HS-5 (cell line): Measurements from ENCODE around the gene PRMT3.
"Not testable (repeated sequence)": the region's sequence is repeated elsewhere in the genome, so short reads cannot be mapped to it uniquely, and the experiment has no call there.

Experiments used
- DNase-seq: peaks from one replicate; pipeline ENCODE4 v3.0.0-alpha.2; 2012; ENCODE audit warnings: low read depth

Gene PRMT3

DNA sequence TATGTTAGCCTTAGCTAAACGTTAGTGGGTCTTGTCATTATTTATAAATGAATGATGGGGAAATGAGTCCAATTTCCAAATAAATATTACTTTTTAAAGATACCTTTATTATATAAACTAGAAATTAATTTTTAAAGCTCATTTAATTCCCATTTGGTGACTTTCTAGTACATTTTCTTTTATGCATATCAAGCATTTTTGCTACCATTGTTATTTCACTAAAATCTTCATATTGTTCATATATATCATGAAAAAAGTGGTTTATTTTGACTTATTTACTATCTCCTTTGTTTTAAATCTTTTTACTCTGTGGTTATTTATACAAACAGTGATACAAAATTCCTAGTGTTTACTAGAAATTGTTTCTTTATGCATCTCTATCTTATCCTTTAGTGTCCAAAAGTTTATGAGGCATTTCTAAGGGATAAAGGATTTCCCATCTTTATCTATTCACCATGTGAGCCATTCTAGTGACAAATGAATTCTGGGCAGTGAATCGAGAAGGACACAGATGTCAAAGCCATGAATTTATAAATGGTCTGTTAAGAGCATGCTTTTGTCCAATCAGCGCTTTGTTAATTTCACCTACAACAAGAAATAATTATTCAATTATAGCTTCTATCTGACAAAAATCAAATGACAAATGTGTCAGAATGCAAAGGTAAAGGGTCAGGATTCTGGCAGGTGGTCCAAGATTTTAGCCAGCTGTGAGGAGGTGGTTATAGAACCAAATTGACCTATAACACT lies 70.6 kb downstream of the PRMT3 start:
- DNase-seq, result no peak

GRCh38 chr11:20458905-20459632 lies 71.6 kb downstream of the PRMT3 start:
- DNase-seq, result no peak

- DNase-seq, result no peak
Measured at GRCh38 chr11:20459865-20460264, 72.3 kb downstream of the PRMT3 start.

GRCh38 chr11:20464518-20464917 lies 77.0 kb downstream of the PRMT3 start:
- DNase-seq, result no peak

GRCh38 chr11:20467487-20468185 lies 80.1 kb downstream of the PRMT3 start:
- no peak for DNase-seq

DNA sequence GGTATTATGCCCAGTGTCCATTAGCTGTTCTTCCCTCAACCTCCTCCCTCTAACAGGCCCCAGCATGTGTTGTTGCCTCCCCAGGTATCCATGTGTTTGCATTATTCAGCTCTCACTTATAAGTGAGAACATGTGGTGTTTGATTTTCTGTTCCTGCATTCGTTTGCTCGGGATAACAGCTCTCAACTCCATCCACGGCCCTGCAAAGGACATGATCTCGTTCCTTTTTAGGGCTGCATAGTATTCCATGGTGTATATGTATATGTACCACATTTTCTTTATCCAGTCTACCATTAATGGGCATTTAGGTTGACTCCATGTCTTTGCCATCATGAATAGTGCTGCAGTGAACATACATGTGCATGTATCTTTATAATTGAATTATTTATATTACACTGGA lies 82.8 kb downstream of the PRMT3 start:
- no peak for DNase-seq

DNA sequence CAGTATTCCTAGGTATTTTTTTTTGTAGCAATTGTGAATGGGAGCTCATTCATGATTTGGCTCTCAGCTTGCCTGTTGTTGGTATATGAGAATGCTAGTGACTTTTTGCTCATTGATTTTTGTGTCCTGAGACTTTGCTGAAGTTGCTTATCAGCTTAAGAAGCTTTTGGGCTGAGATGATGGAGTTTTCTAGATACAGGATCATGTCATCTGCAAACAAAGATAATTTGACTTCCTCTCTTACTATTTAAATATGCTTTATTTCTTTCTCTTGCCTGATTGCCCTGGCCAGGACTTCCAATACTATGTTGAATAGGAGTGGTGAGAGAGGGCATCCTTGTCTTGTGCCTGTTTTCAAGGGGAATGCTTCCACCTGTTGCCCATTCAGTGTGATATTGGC lies 84.4 kb downstream of the PRMT3 start:
- DNase-seq, result not testable (repeated sequence)

- DNase-seq, result no peak
Measured at GRCh38 chr11:20474176-20474881, 86.8 kb downstream of the PRMT3 start.

- DNase-seq, result no peak
Measured at GRCh38 chr11:20474882-20475517, 87.5 kb downstream of the PRMT3 start.

DNA sequence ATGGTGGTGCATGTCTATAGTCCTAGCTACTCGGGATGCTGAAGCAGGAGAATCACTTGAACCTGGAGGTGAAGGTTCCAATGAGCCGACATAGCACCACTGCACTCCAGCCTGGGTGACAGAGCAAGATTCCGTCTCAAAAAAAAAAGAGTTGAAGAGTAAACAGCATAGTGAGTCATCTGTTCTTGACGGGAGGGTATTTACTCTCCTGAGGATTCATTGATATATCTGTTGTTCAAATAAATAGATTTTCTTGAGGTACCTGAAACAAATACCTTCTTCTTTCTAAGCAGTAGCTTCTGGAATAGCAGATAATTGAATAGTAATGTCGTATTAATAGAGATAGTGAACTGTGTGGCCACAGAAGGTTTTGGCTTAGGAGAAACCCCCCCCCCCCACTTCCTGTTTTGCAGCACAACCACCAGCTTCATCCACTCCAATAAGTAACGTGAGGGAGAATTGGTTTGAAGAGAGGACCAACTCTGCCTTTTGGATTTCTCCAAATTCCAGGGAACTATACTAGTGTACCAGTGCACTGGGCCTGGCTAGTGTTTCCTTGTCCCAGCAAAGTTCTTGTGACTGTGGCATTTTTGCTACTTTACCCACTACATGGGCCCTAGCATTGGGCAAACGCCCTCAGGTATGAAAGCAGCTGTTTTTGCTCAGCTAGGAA lies 90.0 kb downstream of the PRMT3 start:
- no peak for DNase-seq

DNA sequence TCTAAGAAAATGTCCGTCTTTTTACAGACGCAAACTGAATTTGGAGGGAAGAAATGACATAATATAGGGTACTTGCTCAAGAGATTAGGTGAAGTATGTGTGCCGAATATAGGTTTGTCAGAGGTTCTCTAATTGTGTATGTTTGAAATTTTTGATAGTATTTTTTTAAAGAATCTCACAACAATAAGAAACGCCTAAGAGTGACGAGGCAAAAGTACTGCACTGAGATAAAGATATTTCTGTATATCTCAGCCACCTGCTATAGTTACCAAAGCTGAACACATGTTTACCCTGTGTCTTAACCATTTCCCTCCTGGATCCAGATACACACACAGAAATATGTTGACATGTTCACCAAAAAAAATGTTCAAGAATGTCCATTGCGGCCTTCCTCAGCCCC lies 92.0 kb downstream of the PRMT3 start:
- DNase-seq, result no peak

DNA sequence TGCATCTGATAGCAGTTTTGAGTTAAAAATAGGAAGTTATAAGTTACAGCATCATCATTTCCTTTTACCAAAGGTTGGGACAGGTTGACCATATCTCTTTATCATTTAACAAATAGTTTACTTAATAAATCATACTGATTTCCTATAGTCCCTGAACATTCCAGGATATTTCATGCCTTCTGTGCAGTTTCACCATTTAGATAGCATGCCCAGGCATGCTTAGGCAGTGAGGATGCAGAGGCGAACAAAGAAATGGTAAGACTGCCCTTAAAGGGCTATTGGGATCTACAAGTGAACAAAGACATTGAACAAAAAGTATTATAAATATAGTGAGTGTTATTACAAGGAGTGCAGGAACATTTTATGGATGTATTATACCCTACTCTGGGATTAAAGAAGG lies 96.4 kb downstream of the PRMT3 start:
- no peak for DNase-seq

- not testable (repeated sequence) for DNase-seq
Measured at GRCh38 chr11:20484416-20484815, 96.9 kb downstream of the PRMT3 start.

GRCh38 chr11:20488352-20488751 lies 100.8 kb downstream of the PRMT3 start:
- no peak for DNase-seq

GRCh38 chr11:20489948-20490347 lies 102.4 kb downstream of the PRMT3 start:
- no peak for DNase-seq

GRCh38 chr11:20493340-20493739 lies 105.8 kb downstream of the PRMT3 start:
- DNase-seq, result no peak

DNA sequence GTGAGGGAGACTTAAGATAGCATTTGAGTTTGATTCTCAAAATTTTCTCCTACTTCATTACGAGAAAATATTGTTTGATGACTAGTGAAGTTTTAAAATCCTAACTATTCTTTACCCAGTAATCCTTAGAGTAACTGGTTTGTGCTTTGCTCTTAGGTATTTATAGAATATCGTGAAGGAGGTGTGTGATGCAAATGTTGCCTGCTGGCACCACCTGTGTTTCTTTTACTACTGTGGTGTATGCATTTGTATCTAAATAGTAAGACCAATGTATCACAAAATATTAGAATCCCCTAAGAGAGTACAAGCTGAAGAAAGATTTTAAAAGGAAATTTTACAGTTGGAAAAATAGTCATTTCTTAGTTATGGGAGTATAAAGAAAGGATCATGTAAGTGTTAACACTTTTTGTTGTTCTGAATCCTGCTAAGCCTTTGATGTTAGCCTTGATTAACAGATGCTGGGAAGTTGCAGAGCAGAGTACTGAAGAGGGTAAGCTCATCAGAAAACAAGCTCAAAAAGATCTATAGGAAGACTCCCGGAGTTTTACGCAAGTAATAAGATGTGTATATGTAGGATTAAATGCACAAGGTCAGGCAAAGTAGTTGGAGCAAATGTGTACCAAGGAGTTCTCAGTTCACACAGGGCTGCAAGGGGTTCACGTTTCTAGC lies 109.7 kb downstream of the PRMT3 start:
- DNase-seq, result no peak

DNA sequence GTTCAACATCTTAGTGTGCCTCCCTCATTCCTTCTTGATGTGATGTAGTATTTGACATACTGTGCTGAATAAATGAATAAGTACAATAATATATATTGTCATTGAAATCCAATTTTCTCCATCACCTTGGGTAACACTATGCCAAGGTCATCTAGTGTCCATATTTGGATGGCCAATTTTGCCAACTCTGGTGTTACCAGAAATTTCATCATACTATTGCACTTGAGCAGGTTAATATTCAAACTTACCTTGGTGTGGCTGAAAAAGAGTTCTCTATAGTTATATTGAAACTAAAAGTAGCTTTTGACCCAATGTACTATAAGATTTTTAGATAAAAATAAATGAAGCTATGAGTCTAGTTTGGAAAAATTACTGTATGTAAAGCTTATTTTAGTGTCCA lies 113.7 kb downstream of the PRMT3 start:
- DNase-seq, result no peak

GRCh38 chr11:20501971-20502370 lies 114.5 kb downstream of the PRMT3 start:
- DNase-seq, result no peak

DNA sequence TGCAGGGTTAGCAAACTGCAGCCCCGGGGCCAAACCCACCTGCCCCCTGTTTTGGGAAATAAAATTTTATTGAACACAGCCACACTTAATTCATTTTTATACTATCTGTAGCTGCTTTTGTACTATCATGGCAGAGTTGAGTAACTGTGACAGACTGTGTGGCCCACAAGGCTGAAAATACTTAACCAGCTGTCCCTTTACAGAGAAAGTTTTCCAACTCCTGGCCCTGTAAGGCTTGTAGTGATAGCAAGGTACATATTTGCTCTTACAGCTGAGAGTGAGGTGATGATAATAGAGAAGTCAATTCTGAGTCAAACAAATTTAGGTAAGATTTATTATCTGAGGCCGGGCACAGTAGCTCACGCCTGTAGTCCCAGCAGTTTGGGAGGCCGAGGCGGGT lies 124.5 kb downstream of the PRMT3 start:
- DNase-seq, result no peak

- DNase-seq, result no peak
Measured at GRCh38 chr11:20512869-20513268, 125.4 kb downstream of the PRMT3 start.
